GM23248 (cell line): Measurements from ENCODE around the gene RBMS3. TPM values are rescaled to one million over a fixed set of nuclear protein-coding genes. Genes with fewer than 3 reads are reported as not detected.

Experiments
- DNase-seq: peaks from one replicate; pipeline ENCODE4 v3.0.0-alpha.2; 2015
- H2AFZ ChIP-seq: fragments of 200-600 bp; sonication (generic); 2 replicates; pipeline ENCODE4 v1.6.1; 2016; ENCODE audit warnings: antibody characterized with exemption
- H3F3A ChIP-seq: fragments of 200-600 bp; sonication (generic); 2 replicates; pipeline ENCODE4 v1.6.1; 2016; ENCODE audit warnings: mild to moderate bottlenecking, antibody characterized with exemption, mixed run types; ENCODE audit not compliant: insufficient read depth
- H3K27ac ChIP-seq: fragments of 200-600 bp; sonication (generic); 2 replicates; pipeline ENCODE4 v1.5.1; 2016; ENCODE audit warnings: mild to moderate bottlenecking
- H3K27me3 ChIP-seq: fragments of 200-600 bp; sonication (generic); replicated peaks from 2 replicates; pipeline ENCODE4 v1.6.1; 2016; ENCODE audit warnings: mild to moderate bottlenecking; ENCODE audit not compliant: insufficient read depth
- H3K36me3 ChIP-seq: fragments of 200-600 bp; sonication (generic); 2 replicates; pipeline ENCODE4 v1.6.1; 2016; ENCODE audit warnings: low read depth, mild to moderate bottlenecking
- H3K4me1 ChIP-seq: fragments of 200-600 bp; sonication (generic); 2 replicates; pipeline ENCODE4 v1.6.1; 2016; ENCODE audit warnings: mild to moderate bottlenecking; ENCODE audit not compliant: insufficient read depth
- H3K4me2 ChIP-seq: fragments of 200-600 bp; sonication (generic); one replicate; pipeline ENCODE4 v1.6.1; 2016; ENCODE audit warnings: mild to moderate bottlenecking; ENCODE audit not compliant: unreplicated experiment
- H3K4me3 ChIP-seq: fragments of 200-600 bp; sonication (generic); 2 replicates; pipeline ENCODE4 v1.5.1; 2016; ENCODE audit warnings: mild to moderate bottlenecking
- H3K79me2 ChIP-seq: fragments of 200-600 bp; sonication (generic); 2 replicates; pipeline ENCODE4 v1.6.1; 2016; ENCODE audit warnings: mild to moderate bottlenecking; ENCODE audit not compliant: insufficient read depth
- H3K9ac ChIP-seq: fragments of 200-600 bp; sonication (generic); 2 replicates; pipeline ENCODE4 v1.6.1; 2016; ENCODE audit warnings: mild to moderate bottlenecking
- H3K9me2 ChIP-seq: fragments of 200-600 bp; sonication (generic); 2 replicates; pipeline ENCODE4 v1.6.1; 2016; ENCODE audit warnings: mixed run types, mild to moderate bottlenecking, moderate library complexity; ENCODE audit not compliant: insufficient read depth
- H3K9me3 ChIP-seq: fragments of 200-600 bp; sonication (generic); one replicate; pipeline ENCODE4 v1.6.1; 2017; ENCODE audit warnings: low read depth
- H4K20me1 ChIP-seq: fragments of 200-600 bp; sonication (generic); 2 replicates; pipeline ENCODE4 v1.6.0; 2016; ENCODE audit not compliant: insufficient read depth
- EZH2 ChIP-seq: fragments of 200-600 bp; sonication (generic); IDR thresholded peaks from 2 replicates; pipeline ENCODE4 v1.6.1; 2018; ENCODE audit warnings: antibody characterized with exemption, mild to moderate bottlenecking; ENCODE audit not compliant: insufficient read depth, poor library complexity, severe bottlenecking
- EZH2phosphoT487 ChIP-seq: fragments of 200-600 bp; sonication (generic); IDR thresholded peaks from 2 replicates; pipeline ENCODE4 v1.6.1; 2018; ENCODE audit warnings: antibody characterized with exemption, moderate library complexity, mild to moderate bottlenecking, low read depth; ENCODE audit not compliant: insufficient read depth
- whole genome bisulfite sequencing, 2 experiments: methylation state at CpG; one replicate each; pipeline ENCODE4 v1.1.6; 2015 to 2017; ENCODE audit warnings: low lambda C conversion rate in 2 of 2, low coverage in 1 of 2; ENCODE audit errors: missing lambda C conversion rate in 2 of 2; 5-methylcytosine and 5-hydroxymethylcytosine counted together
- in situ Hi-C: fragments of 300-500 bp; cut with MboI; formaldehyde crosslinking; loops from 2 replicates; pipeline ENCODE4 v1.15.0; 2020
- polyA plus RNA-seq: library from polyadenylated mRNA; unstranded; fragments of >200 nt; fragmentation: Nextera tagmentation; extraction: Ambion mirVana; gene quantifications from 2 replicates; pipeline ENCODE4 v1.2.1, GENCODE V29; 2016
- total RNA-seq: library from RNA; depleted of rRNA; stranded (reverse); fragments of >200 nt; shearing (Covaris generic); gene quantifications from 2 replicates; pipeline ENCODE4 v1.2.3, GENCODE V29; 2014

Gene RBMS3
- total and polyA plus RNA-seq, 2 experiments from 2014 or later = 40.0 to 94.3 TPM

GRCh38 chr3:29644956-29645636 is 364.2 kb downstream of the RBMS3 start:
- Histone ChIP-seq H2AFZ (no peak overlapping the region), H3K9ac (0 out of 2 replicates have a peak overlapping the region, but pooled peaks have one; percentile 3), H3F3A (peaks cover 38% of the 10 kb centered on the region), H3K27ac (peak overlapping the region; percentile 59), H3K9me3 (no peaks in the 10 kb centered on the region), H4K20me1 (no peaks in the 10 kb centered on the region), H3K36me3 (no peaks in the 10 kb centered on the region), H3K4me3 (no peak overlapping the region), H3K4me2 (peak overlapping the region; percentile 36), H3K9me2 (no peaks in the 10 kb centered on the region), H3K4me1 (peaks cover 35% of the 10 kb centered on the region), H3K27me3 (no peaks in the 10 kb centered on the region), H3K79me2 (peaks cover 45% of the 10 kb centered on the region)
- 59 to 65% methylated on average over 3 of the region's 3 CpGs for WGBS, 2 experiments
- in situ Hi-C loops = no loop called here
- TF ChIP-seq EZH2phosphoT487 (no peak), EZH2 (no peak)
- peak; percentile 64 for DNase-seq

- Histone ChIP-seq H3F3A (peaks cover 38% of the 10 kb centered on the region), H3K4me1 (peaks cover 37% of the 10 kb centered on the region), H3K27ac (no peak overlapping the region), H2AFZ (no peak overlapping the region), H3K36me3 (no peaks in the 10 kb centered on the region), H3K79me2 (peaks cover 45% of the 10 kb centered on the region), H3K9me3 (no peaks in the 10 kb centered on the region), H3K4me2 (no peak overlapping the region), H3K27me3 (no peaks in the 10 kb centered on the region), H3K4me3 (no peak overlapping the region), H3K9me2 (no peaks in the 10 kb centered on the region), H4K20me1 (no peaks in the 10 kb centered on the region), H3K9ac (no peak overlapping the region)
- WGBS, 2 experiments = 96 to 100% methylated on average over 1 of the region's 1 CpG
- no peak for DNase-seq
- TF ChIP-seq EZH2phosphoT487 = no peak
- no peak for TF ChIP-seq EZH2
- in situ Hi-C loops = no loop called here
These were observed 365.2 kb downstream of the RBMS3 start for GRCh38 chr3:29646043-29646442.

- Histone ChIP-seq H3K27ac (no peak overlapping the region), H3K4me3 (no peak overlapping the region), H3K9ac (no peak overlapping the region), H3K9me3 (no peaks in the 10 kb centered on the region), H4K20me1 (no peaks in the 10 kb centered on the region), H2AFZ (no peak overlapping the region), H3K4me1 (peaks cover 11% of the 10 kb centered on the region), H3F3A (peaks cover 12% of the 10 kb centered on the region), H3K4me2 (no peak overlapping the region), H3K36me3 (no peaks in the 10 kb centered on the region), H3K9me2 (no peaks in the 10 kb centered on the region; the same call in 1 of the 2 replicates), H3K79me2 (peaks cover 68% of the 10 kb centered on the region), H3K27me3 (no peaks in the 10 kb centered on the region)
- 85 to 86% methylated on average over 6 of the region's 6 CpGs for WGBS, 2 experiments
- peak; percentile 11 for DNase-seq
- in situ Hi-C loops = no loop called here
- TF ChIP-seq EZH2phosphoT487 (no peak), EZH2 (no peak)
These were observed 369.1 kb downstream of the RBMS3 start for GRCh38 chr3:29649815-29650547.

DNA sequence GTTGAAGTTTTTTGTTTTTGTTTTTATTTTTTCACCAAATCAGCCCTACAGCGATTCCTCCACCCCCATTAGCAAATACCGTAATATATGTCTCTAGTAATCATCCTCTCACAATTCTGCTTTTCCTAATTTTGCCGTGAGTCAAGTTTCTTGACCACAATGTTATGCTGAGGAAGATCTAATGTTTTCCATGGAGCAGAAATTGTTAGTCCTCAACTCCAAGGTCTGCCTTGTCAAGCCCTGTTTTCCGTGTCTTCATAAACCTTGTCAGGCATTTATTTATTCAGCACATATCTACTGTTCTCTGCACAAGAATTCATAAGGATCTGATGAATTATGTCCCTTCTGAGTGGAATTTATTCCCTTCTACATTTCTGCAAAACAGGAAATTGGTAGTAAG is 372.8 kb downstream of the RBMS3 start:
- Histone ChIP-seq H3K4me1 (peaks cover 7% of the 10 kb centered on the region; the same call in 1 of the 2 replicates), H2AFZ (no peak overlapping the region), H3K9me2 (no peaks in the 10 kb centered on the region; the same call in 1 of the 2 replicates), H3K79me2 (peaks cover 64% of the 10 kb centered on the region), H3F3A (no peaks in the 10 kb centered on the region), H3K36me3 (no peaks in the 10 kb centered on the region), H3K27ac (no peak overlapping the region), H3K9ac (no peak overlapping the region), H3K9me3 (no peaks in the 10 kb centered on the region), H4K20me1 (no peaks in the 10 kb centered on the region), H3K4me2 (no peak overlapping the region), H3K4me3 (no peak overlapping the region), H3K27me3 (no peaks in the 10 kb centered on the region)
- TF ChIP-seq EZH2phosphoT487 = no peak
- DNase-seq = no peak
- WGBS, 2 experiments = 88 to 91% methylated on average over 4 of the region's 4 CpGs
- in situ Hi-C loops = no loop called here
